GM19328 (cell line): ENCODE results near the gene UBAP1.
"Not testable (repeated sequence)": the region's sequence is repeated elsewhere in the genome, so short reads cannot be mapped to it uniquely, and the experiment has no call there.

Experiments
- ATAC-seq: cut with Tn5 transposase; IDR thresholded peaks from one replicate; pipeline ENCODE4 v1.9.1; 2021; ENCODE audit warnings: mild to moderate bottlenecking, moderate library complexity; ENCODE audit not compliant: unreplicated experiment

The UBAP1 gene

GRCh38 chr9:34220218-34220617, 41.4 kb downstream of the UBAP1 start:
- ATAC-seq, result no peak

- ATAC-seq, result no peak
Measured at GRCh38 chr9:34224349-34224748, 45.5 kb downstream of the UBAP1 start.

GRCh38 chr9:34226144-34226760, 47.4 kb downstream of the UBAP1 start:
- not testable (repeated sequence) for ATAC-seq

GRCh38 chr9:34227445-34227844, 48.6 kb downstream of the UBAP1 start:
- no peak for ATAC-seq

GRCh38 chr9:34230556-34230955, 51.7 kb downstream of the UBAP1 start:
- no peak for ATAC-seq

GRCh38 chr9:34232201-34232600, 53.4 kb downstream of the UBAP1 start:
- no peak for ATAC-seq

GRCh38 chr9:34233672-34234071, 54.8 kb downstream of the UBAP1 start:
- no peak for ATAC-seq

- no peak for ATAC-seq
Measured at GRCh38 chr9:34237836-34238235, 59.0 kb downstream of the UBAP1 start.

GRCh38 chr9:34240006-34240405, 61.2 kb downstream of the UBAP1 start:
- ATAC-seq, result no peak

- no peak for ATAC-seq
Measured at GRCh38 chr9:34242830-34243229, 64.0 kb downstream of the UBAP1 start.

- not testable (repeated sequence) for ATAC-seq
Measured at GRCh38 chr9:34245212-34245611, 66.4 kb downstream of the UBAP1 start.

GRCh38 chr9:34246453-34246852, 67.6 kb downstream of the UBAP1 start:
- ATAC-seq, result no peak

GRCh38 chr9:34247782-34248181, 68.9 kb downstream of the UBAP1 start:
- ATAC-seq, result not testable (repeated sequence)

GRCh38 chr9:34249274-34249673, 70.4 kb downstream of the UBAP1 start:
- ATAC-seq, result no peak

GRCh38 chr9:34250721-34251120, 71.9 kb downstream of the UBAP1 start:
- no peak for ATAC-seq

- no peak for ATAC-seq
Measured at GRCh38 chr9:34252016-34252415, 73.2 kb downstream of the UBAP1 start.

GRCh38 chr9:34252670-34253459, 74.0 kb downstream of the UBAP1 start:
- no peak for ATAC-seq

- ATAC-seq, result no peak
Measured at GRCh38 chr9:34253460-34253837, 74.6 kb downstream of the UBAP1 start.

- no peak for ATAC-seq
Measured at GRCh38 chr9:34254141-34254913, 75.5 kb downstream of the UBAP1 start.

GRCh38 chr9:34254966-34255825, 76.4 kb downstream of the UBAP1 start:
- ATAC-seq, result no peak

GRCh38 chr9:34256104-34256503, 77.3 kb downstream of the UBAP1 start:
- no peak for ATAC-seq
